K562 (cell line): ENCODE data around the gene HCN3. TPM values are rescaled to one million over a fixed set of nuclear protein-coding genes. Genes with fewer than 3 reads are reported as not detected.

Experiments
- ARID1B ChIP-seq: fragments of 450-650 bp; IDR thresholded peaks from 2 replicates; pipeline ENCODE4 v1.6.1; 2016; ENCODE audit warnings: antibody characterized with exemption, mild to moderate bottlenecking, inconsistent platforms
- ARID3A ChIP-seq: IDR thresholded peaks from 2 replicates; pipeline ENCODE4 v1.6.1; 2012; ENCODE audit warnings: low read depth, low read length, improper control_type of control experiment, borderline replicate concordance
- BMI1 ChIP-seq: fragments of 150-350 bp; IDR thresholded peaks from 2 replicates; pipeline ENCODE4 v1.6.1; 2014; ENCODE audit warnings: low read length
- CC2D1A ChIP-seq: fragments of 450-650 bp; IDR thresholded peaks from 2 replicates; pipeline ENCODE4 v1.6.1; 2017; ENCODE audit warnings: mild to moderate bottlenecking
- DACH1 ChIP-seq: fragments of 450-650 bp; IDR thresholded peaks from 2 replicates; pipeline ENCODE4 v1.6.1; 2018; ENCODE audit not compliant: partially characterized antibody
- FIP1L1 ChIP-seq: fragments of 200-400 bp; formaldehyde crosslinking; IDR thresholded peaks from 2 replicates; pipeline ENCODE4 v1.6.1; 2018; ENCODE audit warnings: mild to moderate bottlenecking, low read depth, low read length; ENCODE audit not compliant: poor library complexity, severe bottlenecking
- MEIS2 ChIP-seq: fragments of 450-650 bp; IDR thresholded peaks from 2 replicates; pipeline ENCODE4 v1.6.1; 2014; ENCODE audit warnings: mild to moderate bottlenecking; ENCODE audit not compliant: partially characterized antibody
- NR1H2 ChIP-seq: sonication (generic); formaldehyde crosslinking; IDR thresholded peaks from 2 replicates; pipeline ENCODE4 v1.4.0; 2020; ENCODE audit warnings: mild to moderate bottlenecking, missing genetic modification reagents
- REST ChIP-seq, 2 experiments: fragments of 450-650 bp; formaldehyde crosslinking in 1 of 2; IDR thresholded peaks; 2 replicates each; pipeline versions ENCODE4 v1.4.0 to v1.6.1; 2014 to 2020; ENCODE audit warnings: mild to moderate bottlenecking in 2 of 2, borderline replicate concordance in 1 of 2, low read depth in 1 of 2
- RHOXF2B ChIP-seq: fragments of 250-450 bp; sonication (Bioruptor Pico); conservative IDR thresholded peaks from 2 replicates; pipeline ENCODE4 v1.5.1; 2021
- SMAD3 ChIP-seq: fragments of 450-650 bp; formaldehyde crosslinking; conservative IDR thresholded peaks from 2 replicates; pipeline ENCODE4 v1.4.0; 2020; ENCODE audit warnings: mild to moderate bottlenecking
- SNIP1 ChIP-seq: fragments of 450-650 bp; IDR thresholded peaks from 2 replicates; pipeline ENCODE4 v1.7.1; 2017; ENCODE audit warnings: low read depth, mild to moderate bottlenecking
- TAF7 ChIP-seq: fragments of 450-650 bp; IDR thresholded peaks from 2 replicates; pipeline ENCODE4 v1.6.1; 2016; ENCODE audit warnings: missing genetic modification characterization, missing compliant biosample characterization
- TBL1XR1 ChIP-seq, 2 experiments: IDR thresholded peaks; 2 replicates each; pipeline ENCODE4 v1.6.1; 2012; ENCODE audit warnings: improper control_type of control experiment in 2 of 2, low read length in 2 of 2, mild to moderate bottlenecking in 1 of 2
- TEAD4 ChIP-seq, 2 experiments: sonication (generic) in 1 of 2; formaldehyde crosslinking in 1 of 2; IDR thresholded peaks; 2 replicates each; pipeline versions ENCODE4 v1.6.1 to v1.8.0; 2012 to 2022; ENCODE audit warnings: borderline replicate concordance in 1 of 2, inconsistent platforms in 1 of 2, low read length in 1 of 2, mild to moderate bottlenecking in 1 of 2, missing genetic modification reagents in 1 of 2
- XRCC5 ChIP-seq: fragments of 200-400 bp; formaldehyde crosslinking; IDR thresholded peaks from 2 replicates; pipeline ENCODE4 v1.6.1; 2017; ENCODE audit warnings: low read depth, mild to moderate bottlenecking, low read length
- ZBTB17 ChIP-seq: fragments of 450-650 bp; formaldehyde crosslinking; IDR thresholded peaks from 2 replicates; pipeline ENCODE4 v1.4.0; 2020; ENCODE audit warnings: mild to moderate bottlenecking
- ZNF263 ChIP-seq: sonication (generic); formaldehyde crosslinking; IDR thresholded peaks from 2 replicates; pipeline ENCODE4 v1.8.0; 2022; ENCODE audit warnings: mild to moderate bottlenecking, missing genetic modification reagents, borderline replicate concordance
- ZNF384 ChIP-seq: IDR thresholded peaks from 2 replicates; pipeline ENCODE4 v1.6.1; 2012; ENCODE audit warnings: low read depth, low read length, improper control_type of control experiment
- polyA plus RNA-seq, 8 experiments: library from polyadenylated mRNA; depleted of rRNA in 4 of 8; stranded (reverse) in 5 of 8; unstranded in 3 of 8; fragments of >200 nt; fragmentation: Nextera tagmentation in 2 of 8; fragmentation: Illumina TruSeq in 1 of 8; extraction: Ambion mirVana in 2 of 8; extraction: Trizol in 1 of 8; gene quantifications; 2 replicates each; pipeline versions ENCODE4 v1.2.1 to v1.2.3, GENCODE V29; 2011 to 2014; ENCODE audit warnings: inconsistent platforms in 1 of 8, missing spikeins in 1 of 8
- total RNA-seq, 7 experiments: library from RNA; depleted of rRNA in 6 of 7; stranded (reverse); fragments of >200 nt in 6 of 7; fragmentation: Illumina TruSeq in 2 of 7; extraction: Trizol in 2 of 7; gene quantifications; 2 replicates each; pipeline versions ENCODE4 v1.2.1 to v1.2.3, GENCODE V29; 2011 to 2021; ENCODE audit warnings: low replicate concordance in 1 of 7

Gene HCN3
- total and polyA plus RNA-seq, 9 of the 15 experiments (the other 6 are each of a cell fraction or from before 2014, with no cell fraction given) = 0.91 to 9.7 (median 3.9) TPM

GRCh38 chr1:155255243-155256007 lies 21.8 kb upstream of the HCN3 start, which contains the start of gene ENTREP3 (continued):
- peak; percentile 86 for TF ChIP-seq REST (IDR thresholded peaks at IDR 0.05; ENCODE audit: borderline replicate concordance)
- TF ChIP-seq REST (CRISPR knock-in tag; IDR thresholded peaks at IDR 0.05; ENCODE audit: low read depth) = peak; percentile 80; the same call in 1 of the 2 replicates
- no peak for TF ChIP-seq TEAD4 (IDR thresholded peaks at IDR 0.05; ENCODE audit: low read length)
- TF ChIP-seq TEAD4 (CRISPR knock-in tag; IDR thresholded peaks at IDR 0.05; ENCODE audit: borderline replicate concordance) = no peak
- TF ChIP-seq ZBTB17 (CRISPR knock-in tag) = no peak
- no peak for TF ChIP-seq TAF7
- TF ChIP-seq DACH1 = no peak
- no peak for TF ChIP-seq MEIS2
- no peak for TF ChIP-seq BMI1
- TF ChIP-seq SMAD3 = no peak
- no peak; the same call in 1 of the 2 replicates for TF ChIP-seq ZNF263
- no peak for TF ChIP-seq CC2D1A
- TF ChIP-seq ZNF384 = no peak
- TF ChIP-seq XRCC5 = no peak
- TF ChIP-seq SNIP1 = no peak
- TF ChIP-seq RHOXF2B (CRISPR knock-in tag) = no peak
- no peak for TF ChIP-seq TBL1XR1 (IDR thresholded peaks at IDR 0.05; ENCODE audit: low read length in 2 of 2)
- no peak for TF ChIP-seq ARID1B
- peak; percentile 58 for TF ChIP-seq FIP1L1
- no peak for TF ChIP-seq NR1H2 (CRISPR knock-in tag)
- no peak for TF ChIP-seq ARID3A
